Testis (tissue), 2 donors: ENCODE results near the gene TMEM271.

Experiments used
- POLR2A ChIP-seq: fragments of 450-650 bp; IDR thresholded peaks from one replicate; pipeline ENCODE4 v1.6.1; 2017; ENCODE audit warnings: antibody characterized with exemption, mild to moderate bottlenecking, moderate library complexity
- TF ChIP-seq, protein P1 (sequence below), 3 experiments: fragments of 450-650 bp in 2 of 3; fragments of 200-600 bp in 1 of 3; sonication (generic) in 1 of 3; IDR thresholded peaks; one replicate each; pipeline ENCODE4 v1.5.1; 2016 to 2019; ENCODE audit warnings: antibody characterized with exemption in 3 of 3, mild to moderate bottlenecking in 2 of 3, moderate library complexity in 1 of 3

DNA sequence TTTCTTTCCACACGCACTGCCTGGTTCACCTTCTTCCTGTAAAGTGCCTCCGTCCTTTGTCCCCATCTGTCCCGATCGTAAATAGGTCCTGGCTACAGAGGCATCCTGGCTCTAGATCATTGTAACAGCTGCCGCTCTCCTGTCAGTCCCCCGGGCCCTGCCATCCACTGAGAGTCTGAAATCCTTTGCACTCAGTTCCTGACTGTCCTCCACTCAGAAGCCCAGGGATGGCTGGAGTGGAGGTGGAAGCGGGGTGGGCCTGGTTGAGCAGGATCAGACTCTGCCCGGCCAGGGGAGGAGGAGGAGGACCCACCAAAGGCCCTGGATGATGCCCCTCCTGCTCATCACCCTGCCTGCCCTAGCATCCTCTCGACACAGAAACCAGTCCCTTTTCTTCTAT, 47.3 kb downstream of the TMEM271 start:
- TF ChIP-seq, protein P1, sequence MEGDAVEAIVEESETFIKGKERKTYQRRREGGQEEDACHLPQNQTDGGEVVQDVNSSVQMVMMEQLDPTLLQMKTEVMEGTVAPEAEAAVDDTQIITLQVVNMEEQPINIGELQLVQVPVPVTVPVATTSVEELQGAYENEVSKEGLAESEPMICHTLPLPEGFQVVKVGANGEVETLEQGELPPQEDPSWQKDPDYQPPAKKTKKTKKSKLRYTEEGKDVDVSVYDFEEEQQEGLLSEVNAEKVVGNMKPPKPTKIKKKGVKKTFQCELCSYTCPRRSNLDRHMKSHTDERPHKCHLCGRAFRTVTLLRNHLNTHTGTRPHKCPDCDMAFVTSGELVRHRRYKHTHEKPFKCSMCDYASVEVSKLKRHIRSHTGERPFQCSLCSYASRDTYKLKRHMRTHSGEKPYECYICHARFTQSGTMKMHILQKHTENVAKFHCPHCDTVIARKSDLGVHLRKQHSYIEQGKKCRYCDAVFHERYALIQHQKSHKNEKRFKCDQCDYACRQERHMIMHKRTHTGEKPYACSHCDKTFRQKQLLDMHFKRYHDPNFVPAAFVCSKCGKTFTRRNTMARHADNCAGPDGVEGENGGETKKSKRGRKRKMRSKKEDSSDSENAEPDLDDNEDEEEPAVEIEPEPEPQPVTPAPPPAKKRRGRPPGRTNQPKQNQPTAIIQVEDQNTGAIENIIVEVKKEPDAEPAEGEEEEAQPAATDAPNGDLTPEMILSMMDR (IDR thresholded peaks at IDR 0.05): no peak
- no peak for TF ChIP-seq POLR2A
